HG03520 (cell line): ENCODE results near the gene IL11RA.

Source experiments
- ATAC-seq: cut with Tn5 transposase; IDR thresholded peaks from one replicate; pipeline ENCODE4 v1.9.1; 2021; ENCODE audit warnings: mild to moderate bottlenecking, moderate library complexity; ENCODE audit not compliant: unreplicated experiment

IL11RA gene

DNA sequence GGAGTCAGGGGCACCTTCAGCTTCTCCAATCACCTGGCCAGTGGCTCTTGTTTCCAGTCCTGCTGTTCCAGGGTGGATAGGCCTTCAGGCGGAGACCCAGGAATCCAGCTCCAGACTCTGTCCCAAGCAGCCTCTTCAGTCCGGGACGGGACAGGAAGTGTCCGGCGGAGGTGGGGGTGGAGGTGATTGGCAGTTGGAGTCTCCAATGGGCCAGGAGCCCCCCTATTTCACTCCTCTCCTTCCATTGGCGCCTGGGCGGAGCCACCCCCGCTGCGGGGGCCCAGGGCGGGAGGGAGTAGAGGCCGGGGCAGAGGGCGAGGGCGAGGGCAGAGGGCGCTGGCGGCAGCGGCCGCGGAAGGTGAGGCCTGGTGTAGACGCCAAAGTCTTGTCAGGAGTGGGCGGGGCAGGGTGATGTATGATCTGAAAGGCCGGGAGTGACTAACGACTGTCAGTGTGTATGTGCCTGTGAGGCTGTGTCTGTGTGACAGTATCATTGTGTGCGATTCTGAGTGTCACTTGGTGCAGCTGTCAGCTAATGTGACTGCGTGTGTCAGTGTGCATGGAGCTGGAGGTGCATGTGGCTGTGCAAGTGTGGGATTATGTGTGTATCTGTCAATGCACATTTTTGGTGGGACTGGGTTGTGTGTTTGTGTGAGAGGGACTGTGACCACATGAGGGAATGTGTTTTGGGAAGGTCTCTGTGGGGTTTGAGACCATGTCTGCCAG, at the start of gene IL11RA:
IL11RA (plus strand) TSS at position 310 of the 726 bp plus-strand sequence. CDS start 3,033 bp downstream, outside the sequence.
- ATAC-seq = no peak

DNA sequence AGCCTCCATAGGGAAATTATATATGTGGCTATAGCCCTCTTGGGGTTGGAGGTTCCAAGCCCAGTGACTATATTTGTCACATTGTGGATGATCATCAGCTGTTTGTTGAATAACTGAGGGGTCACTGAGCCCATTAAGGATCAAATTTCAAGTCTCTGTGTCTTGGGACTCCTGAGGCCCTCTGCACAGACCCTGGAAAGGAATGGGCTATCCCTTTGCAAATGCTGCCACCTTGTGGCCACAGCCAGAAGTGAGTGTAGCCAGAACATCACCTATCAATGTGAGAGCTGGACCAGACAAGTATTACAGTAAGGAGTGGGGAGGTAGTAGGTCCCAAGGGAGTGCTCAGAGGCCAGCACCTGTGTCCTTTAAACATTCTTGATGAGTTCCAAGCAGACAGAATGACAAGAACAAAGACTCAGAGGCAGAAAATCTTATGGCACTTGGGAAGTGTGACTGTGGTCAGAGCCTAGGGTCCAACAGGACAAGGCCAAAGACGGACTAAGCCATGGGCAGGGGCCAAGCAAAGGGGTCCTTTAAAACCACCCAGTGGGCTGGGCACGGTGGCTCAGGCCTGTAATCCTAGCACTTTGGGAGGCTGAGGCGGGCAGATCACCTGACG, 48.3 kb upstream of the IL11RA start:
- ATAC-seq = peak; percentile 48

DNA sequence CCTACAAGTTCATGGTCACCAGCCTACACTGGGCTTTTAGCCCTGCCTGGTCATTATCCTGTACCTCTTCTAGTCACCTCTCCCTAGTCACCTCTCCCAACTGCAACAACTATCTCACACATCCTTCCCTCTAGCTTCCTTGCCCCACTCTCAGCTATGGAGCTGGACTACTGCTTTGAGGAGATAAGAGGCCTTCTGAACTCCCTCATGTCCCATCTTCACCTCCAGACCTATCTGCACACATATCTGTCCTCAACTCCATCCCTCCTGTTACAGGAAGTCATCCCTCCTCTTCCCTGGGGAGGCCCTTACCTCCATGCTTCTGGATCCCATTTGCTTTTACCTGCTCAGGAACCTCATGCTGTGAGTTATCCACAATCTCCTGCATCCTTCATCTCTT, 45.8 kb upstream of the IL11RA start:
- ATAC-seq = no peak

DNA sequence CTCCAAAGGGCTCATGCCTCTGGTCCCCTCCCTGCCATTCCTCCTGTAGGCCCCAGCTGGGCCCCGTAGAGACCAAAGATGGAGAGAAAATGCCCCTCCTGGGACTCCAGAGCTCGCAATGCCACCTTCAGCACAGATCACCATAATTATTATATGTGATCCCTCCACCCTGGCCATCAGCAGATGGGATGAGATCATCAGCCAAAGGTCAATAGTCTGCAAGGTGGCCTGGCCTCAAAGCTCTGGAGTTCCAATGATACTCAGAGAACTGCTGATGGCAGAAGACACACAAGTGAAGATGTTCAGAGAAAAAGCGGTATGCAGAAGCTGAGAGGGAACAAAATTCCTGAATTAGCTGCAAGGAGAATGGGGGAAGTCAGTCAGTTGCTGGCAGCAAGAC, 45.1 kb upstream of the IL11RA start:
- no peak for ATAC-seq

DNA sequence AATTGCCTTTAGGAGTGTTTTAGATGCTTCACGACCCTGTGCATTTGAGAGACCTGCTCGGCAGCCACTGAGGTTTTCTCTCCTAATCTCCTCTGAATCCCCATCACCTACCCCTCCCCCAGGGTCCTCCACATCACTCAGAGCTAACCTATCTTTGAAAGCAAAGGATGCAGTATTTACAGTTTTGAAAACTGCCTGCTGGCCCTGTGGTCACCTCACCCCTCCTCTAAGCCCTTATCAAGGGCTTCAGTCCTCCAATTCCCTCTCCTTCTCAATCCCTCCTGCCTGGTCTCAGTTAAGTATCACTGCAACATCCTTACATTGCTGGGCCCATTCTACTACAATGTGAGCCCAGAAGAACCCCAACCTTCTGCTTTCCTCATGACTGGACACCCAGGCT, 44.7 kb upstream of the IL11RA start:
- ATAC-seq = no peak

DNA sequence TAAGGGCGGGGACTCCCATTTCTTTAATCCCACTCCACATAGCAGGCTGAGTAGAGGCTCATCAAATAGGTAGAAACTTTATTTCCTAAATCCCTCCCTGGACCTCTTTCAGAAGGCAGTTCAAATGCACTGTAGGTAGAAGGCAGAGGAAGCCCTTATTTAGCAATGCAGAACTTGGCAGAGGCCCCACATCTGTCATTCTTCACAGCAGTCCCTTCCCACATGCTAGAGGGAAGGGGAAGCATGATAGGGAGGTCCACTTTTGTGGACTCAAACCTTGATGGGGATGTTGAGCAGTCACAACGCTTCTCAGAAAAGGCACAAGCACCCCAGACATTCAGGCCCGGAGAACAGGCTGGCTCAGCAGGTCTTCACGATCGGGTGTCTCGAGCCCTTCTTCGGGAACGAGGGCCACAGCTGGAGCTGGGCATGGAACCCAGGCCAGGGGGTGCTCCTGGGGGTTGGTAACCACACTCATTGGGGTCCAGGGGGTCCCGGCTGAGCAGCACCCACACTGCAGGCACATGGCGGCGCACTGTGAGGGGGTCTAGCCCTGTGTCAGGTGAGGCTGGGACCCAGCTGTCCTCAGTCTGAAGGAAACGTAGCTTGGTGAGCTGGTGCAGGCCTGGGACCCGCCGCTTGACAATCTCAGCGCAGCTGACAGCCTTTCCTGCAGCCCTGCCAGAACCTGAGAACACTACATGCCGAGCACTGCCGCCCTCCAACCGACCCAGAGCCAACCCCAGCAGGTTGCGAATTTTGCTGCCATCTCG, 41.4 kb upstream of the IL11RA start:
- no peak for ATAC-seq

DNA sequence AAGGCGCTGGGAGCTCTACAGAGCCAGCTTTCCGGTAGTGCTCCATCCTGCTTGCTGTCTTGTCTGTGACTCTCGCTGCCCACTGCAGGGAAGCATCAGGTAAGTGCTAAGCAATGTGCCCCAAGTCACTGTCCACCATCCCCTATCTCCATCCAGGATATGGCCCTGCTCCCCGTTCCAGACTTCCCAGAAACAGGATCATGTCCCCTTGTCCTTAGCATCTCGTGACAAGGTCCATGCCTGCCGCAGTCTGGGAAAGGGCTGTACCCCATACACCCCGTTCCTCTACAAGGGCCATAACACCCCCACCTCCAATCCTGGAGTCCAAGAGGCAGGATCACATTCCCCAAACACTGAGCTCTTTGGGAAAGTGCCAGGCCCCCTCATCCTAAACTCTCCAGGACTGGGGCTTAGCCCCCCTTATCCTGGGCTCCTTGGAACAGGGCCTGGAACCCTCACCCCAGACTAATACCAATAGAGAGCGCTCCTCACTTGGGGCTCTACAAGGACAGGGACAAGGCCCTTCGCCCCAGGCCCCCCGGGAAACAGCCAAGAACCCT, 40.7 kb upstream of the IL11RA start:
- no peak for ATAC-seq

DNA sequence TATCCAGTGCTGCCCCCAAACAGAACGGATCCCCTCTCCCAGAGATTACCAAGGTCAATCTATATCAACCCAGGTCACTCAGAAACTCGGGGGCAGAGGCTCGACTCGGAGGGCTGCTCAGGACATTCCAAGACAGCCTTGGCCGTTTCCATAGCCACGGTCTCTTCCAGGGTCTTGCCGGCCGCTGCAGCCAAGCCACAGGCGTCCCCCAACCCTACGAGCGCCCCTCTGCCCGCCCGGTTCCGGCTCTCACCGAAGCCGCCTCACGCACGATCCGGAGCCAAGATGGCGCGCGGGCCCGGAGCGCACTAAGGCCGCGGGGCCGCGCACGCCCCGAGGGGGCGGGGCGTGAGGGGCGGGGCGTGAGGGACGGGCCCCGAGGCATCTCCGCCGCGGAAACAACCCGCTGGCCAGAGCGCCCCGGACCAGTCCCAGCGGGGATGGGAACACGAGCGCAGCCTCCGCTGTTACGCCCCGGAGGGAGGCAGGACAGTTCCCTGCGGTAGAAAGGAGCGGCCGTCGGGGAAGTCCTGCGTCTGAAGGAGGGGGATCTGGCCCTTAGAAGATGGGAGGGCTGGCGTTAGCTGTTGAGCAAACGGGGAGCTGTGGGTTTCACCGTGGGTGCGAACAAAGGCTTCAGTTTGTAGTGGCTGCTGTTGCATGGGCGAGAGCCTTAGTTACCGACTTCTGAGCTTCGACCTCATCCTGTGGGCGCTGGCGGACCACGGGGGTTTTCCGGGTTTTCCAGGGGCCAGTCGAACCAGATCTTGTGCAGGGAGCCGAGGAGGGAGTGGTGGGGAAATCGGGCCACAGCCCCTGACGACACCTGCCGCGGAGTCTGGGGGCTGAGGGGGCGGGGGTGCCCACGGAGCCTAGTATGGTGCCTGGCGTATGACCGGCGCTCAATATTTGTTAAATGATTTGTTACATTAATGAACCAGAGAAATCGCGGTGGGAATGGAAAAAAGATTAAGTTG, 39.9 kb upstream of the IL11RA start, which contains the start of gene RPP25L:
RPP25L (minus strand) TSS at position 287 of the 977 bp plus-strand sequence. CDS start 801 bp downstream, outside the sequence.
- peak; percentile 85 for ATAC-seq

DNA sequence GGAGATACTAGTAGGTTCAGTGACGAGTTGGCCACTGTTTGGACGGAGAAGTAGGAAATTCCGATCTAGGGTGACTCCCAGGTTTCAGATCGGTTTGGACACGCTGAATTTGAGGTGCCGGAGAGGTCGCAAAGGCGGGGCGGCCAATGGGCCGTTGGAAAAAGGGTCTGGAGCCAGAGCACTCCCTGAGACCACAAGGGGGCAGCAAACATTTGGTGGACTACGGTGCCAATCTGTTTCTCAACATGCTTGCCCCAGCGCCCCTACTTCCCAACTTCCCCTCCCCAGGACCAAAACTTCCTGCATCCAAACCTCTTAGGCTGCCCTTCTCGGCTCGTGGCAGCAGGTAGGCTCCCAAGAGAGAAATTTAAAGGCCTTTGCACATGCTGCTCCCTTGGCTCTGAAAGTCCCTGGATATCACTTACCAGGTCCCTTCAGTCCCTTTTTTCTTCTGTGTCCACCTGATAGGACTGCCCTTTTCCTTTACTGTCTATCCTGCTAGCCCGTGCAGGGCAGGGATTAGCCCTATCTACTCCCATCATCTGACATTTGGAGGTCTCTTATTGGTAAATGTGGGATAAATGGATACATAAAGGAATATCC, 39.1 kb upstream of the IL11RA start:
- ATAC-seq = no peak

DNA sequence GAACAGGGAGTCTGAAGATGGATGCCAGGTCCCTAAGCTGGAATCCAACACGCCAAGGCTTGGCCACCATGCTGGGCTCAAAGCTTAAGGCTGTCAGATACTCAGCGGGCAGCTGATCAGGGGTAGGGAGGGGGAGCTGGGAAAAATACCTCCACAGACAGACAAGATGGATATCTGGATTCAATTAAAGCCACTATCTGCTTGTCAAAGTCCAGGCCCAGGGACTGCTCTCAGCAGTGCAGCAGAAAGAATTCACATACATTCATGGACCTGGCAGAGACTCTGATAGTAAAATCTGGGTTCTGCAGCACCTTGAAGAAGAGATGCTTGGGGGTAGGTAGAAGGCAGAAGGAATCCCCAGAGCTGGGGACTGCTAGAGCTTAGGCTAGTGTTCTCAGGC, 36.9 kb upstream of the IL11RA start:
- no peak for ATAC-seq

DNA sequence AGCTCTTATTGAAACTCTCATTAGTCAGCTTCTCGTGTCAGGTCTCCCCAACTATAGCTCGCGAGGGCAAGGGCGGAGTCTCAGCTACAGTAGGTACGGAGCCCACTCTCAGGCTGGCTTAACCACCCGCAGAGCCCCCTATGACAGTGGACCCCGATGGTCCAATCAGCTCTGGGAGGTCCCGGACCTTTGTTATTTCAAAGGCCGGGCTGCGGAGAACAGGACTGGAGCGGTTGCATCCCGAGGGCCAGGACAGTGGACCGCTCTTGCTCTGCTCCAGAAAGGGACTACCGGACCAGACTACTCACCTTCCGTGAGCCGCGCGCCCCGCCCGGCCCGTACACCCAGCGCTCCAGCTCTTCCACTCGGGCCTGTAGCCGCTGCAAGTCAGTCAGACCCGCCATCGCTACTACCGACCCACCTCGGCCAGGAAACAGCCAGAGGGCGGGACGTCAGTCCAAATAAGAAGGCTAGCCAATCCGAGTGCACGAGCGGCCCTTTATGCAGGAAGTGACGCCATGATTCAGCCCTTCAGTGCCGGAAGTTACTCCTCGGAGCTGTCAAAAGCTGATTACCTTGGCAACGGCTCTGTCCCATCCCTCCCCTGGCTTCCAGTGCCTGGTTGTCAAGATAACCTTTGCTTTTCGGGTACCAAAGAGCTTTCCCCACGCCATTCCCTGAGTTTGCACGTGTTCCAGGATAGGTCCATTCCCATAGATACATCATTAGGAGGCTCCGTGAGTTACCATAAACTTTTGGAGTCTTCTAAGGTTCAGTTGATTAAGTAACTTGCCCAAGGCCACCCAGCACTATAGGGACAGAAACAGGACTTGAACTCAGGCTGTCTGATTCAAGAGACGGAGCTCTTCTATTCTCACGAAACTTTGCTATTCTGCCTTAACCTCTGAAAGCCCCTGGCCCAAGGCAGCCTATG, 31.7 kb upstream of the IL11RA start, which contains the start of gene DCTN3:
DCTN3 (minus strand) TSS at position 435 of the 934 bp plus-strand sequence; CDS start at position 404, 31 bp downstream.
- peak; percentile 94 for ATAC-seq

DNA sequence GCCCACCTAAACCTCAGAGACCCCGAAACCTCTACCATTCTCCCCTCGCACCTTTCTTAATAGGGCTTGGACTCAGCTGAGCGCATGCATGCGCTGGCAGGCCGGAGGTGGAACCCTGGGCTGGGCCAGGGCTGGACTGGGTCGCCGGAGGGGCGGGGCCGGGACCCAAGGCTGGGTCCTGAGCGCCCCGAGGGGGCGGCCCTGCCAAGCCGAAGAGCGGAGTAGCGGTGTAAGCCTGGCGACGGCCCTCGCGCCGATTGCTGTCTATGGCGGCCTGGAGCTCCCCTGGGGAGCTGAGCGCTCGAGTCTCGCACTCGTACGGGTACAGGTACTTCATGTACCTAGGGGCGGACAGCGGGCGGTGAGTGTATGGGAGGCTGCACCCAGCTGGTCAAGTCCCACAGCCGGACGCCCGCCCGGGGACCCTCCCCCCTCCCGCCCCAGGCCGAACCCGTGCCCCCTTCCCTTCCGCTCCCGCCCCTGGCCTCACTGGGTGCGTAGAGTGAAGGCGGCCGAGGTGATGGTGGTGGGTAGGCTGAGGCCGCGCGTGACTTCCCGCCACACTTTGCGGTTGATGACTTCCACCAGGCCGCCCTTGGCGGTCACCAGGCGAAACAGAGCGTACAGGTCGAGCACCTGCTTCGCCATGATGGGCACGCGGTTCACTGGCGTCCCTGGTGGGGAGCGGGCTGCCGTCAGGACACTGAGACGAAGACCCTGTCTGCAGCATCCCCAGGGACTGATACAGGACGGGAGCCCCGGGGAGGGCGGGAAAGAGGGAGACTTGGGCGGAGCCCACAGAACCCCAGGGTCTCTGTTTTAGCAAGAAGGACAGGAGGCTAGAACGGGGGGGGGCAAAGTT, 28.4 kb upstream of the IL11RA start:
- ATAC-seq = no peak

DNA sequence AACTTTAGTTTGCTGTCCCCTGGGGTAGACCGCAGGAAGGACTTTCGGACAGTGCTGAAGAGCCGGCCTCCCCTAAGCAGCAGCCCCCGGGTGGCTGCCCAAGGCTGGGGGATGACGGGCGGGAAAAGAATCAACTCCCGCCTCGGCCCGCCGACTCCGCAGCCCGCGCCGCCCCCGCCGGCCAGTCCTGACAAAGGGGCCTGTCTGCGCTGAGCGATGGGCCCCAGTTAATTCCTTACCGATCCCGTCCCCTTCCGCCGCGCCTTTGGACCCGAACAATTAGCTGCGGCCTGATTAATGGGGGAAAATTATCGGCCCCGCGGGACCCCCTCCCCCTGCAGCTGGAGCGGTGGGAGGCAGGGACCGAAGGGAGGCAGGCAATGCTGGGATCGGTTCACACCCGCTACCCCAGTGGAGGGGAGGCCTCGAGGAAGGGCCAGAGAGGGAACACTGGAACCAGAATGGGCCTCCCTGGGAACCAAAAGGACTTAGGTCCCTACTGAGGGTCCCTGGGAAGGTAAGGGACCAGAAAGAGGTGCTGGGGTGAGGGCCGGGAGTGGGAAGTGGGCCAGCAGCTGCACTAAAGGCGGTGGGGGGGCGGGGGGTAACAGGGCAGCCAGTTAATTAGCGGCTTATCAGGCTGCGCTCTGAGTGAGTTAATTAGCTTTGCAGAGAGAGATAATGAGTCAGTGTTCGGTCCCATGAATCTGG, 27.4 kb upstream of the IL11RA start:
- no peak for ATAC-seq

DNA sequence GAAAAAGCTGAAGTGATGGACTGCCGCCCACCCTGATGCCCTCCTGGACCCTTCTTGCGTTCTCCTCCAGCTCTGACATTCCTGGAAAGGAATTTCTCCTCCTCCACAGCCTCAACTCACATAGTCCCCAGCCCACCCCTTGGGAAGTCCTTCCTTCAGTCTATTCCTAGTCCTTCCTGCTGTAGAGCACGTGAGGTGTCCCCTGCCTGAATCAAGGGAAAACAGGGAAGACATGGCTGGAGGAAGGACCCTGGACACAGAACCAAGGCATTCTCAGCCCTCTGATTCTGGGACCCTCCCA, 26.8 kb upstream of the IL11RA start:
- ATAC-seq = no peak

DNA sequence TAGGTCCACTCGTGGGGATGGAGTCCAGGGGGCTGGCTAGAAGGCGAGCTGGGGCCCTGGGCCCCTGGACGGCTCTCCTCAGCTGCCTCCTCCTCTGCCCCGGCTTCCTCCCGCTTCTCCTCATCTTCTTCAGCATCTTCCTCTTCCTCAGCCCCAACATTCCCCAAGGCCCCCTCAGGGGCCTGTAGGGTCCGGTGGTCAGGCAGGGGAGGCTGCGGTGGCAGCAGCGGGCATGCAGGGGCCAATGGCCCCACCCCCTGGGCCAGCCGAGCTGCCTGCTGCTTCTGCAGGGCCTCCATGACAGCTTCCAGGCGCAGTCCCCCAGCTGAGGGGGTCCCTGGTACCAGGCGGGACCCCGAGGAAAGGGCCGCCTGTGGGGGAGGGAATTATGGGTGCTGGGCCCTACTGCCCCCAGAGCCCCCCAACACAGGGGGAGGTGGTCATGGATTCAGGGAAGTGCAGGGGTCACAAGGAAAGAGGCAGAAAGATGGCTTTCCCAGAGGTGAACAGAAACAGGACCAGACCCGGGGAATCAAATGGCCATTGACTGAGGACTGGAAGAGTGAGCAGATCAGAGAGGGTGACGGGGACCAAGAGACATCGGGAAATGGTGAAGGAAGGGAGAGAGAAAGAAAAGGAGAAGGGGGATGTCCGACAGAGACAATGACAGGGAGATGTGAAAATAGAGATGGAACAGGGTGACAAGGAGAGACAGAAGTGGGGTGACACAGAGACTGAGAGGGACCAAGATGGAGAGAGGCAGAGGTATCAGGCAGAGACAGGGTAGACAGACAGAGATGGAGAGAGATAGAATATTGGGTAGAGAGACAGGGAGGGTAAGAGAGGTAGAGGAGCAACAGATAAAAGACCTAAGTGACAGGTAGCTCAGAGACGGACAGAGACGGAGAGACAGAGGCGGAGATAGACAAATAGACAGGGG, 24.0 kb upstream of the IL11RA start:
- no peak for ATAC-seq
